WTC11 (cell line): ENCODE measurements around the gene DPP10.

ENCODE experiments used
- ATF1 ChIP-seq: sonication (generic); formaldehyde crosslinking; IDR thresholded peaks from 2 replicates; pipeline ENCODE4 v1.8.1; 2023; ENCODE audit warnings: mild to moderate bottlenecking, moderate library complexity, missing genetic modification reagents
- FOXK1 ChIP-seq: sonication (generic); formaldehyde crosslinking; IDR thresholded peaks from 2 replicates; pipeline ENCODE4 v1.8.0; 2022; ENCODE audit warnings: mild to moderate bottlenecking, moderate library complexity, missing genetic modification reagents
- NFE2L1 ChIP-seq: sonication (generic); formaldehyde crosslinking; IDR thresholded peaks from 2 replicates; pipeline ENCODE4 v1.8.1; 2023; ENCODE audit warnings: missing genetic modification reagents

- TF ChIP-seq NFE2L1 (no peak), FOXK1 (no peak), ATF1 (CRISPR knock-in tag) (no peak)
Observed at GRCh38 chr2:115560666-115561065, 1118.2 kb downstream of the DPP10 start.
